WTC11 (cell line): Measurements from ENCODE around the gene MEF2D. TPM values are rescaled to one million over a fixed set of nuclear protein-coding genes. Genes with fewer than 3 reads are reported as not detected.

Experiments used
- ATAC-seq: fragments of 200-7000 bp; cut with Tn5 transposase; 2 replicates; pipeline ENCODE4 v1.10.0; 2021; ENCODE audit warnings: mild to moderate bottlenecking, moderate library complexity
- CTCF ChIA-PET: fragments of 300-600 bp; sonication (Branson Sonifier 250); formaldehyde crosslinking; loops from one replicate; lab custom pipeline; 2021; ENCODE audit warnings: antibody characterized with exemption; lab: Charles Lee
- POLR2A ChIA-PET: fragments of 350-600 bp; sonication (Branson Sonifier 250); formaldehyde crosslinking; loops from one replicate; lab custom pipeline; 2021; ENCODE audit warnings: antibody characterized with exemption; lab: Charles Lee
- DNase-seq: peaks from one replicate; pipeline ENCODE4 v3.0.0; 2021; ENCODE audit warnings: low spot score
- H3K27ac Mint-ChIP-seq: 2 replicates; pipeline ENCODE4 v1.8.0; 2021; ENCODE audit warnings: mixed read lengths
- H3K27me3 Mint-ChIP-seq: 2 replicates; pipeline ENCODE4 v1.8.0; 2021; ENCODE audit warnings: low read depth, mild to moderate bottlenecking, moderate library complexity, mixed read lengths
- H3K36me3 Mint-ChIP-seq: 2 replicates; pipeline ENCODE4 v1.8.0; 2021; ENCODE audit warnings: mixed read lengths
- H3K4me1 Mint-ChIP-seq: 2 replicates; pipeline ENCODE4 v1.8.0; 2022; ENCODE audit warnings: mixed read lengths
- H3K4me3 Mint-ChIP-seq: 2 replicates; pipeline ENCODE4 v1.8.0; 2021; ENCODE audit warnings: mild to moderate bottlenecking, moderate library complexity, mixed read lengths
- H3K9me3 Mint-ChIP-seq: 2 replicates; pipeline ENCODE4 v1.8.0; 2021; ENCODE audit warnings: mixed read lengths
- E2F1 ChIP-seq: sonication (generic); formaldehyde crosslinking; IDR thresholded peaks from 2 replicates; pipeline ENCODE4 v1.8.0; 2022; ENCODE audit warnings: mild to moderate bottlenecking, missing genetic modification reagents
- FOXK1 ChIP-seq: sonication (generic); formaldehyde crosslinking; IDR thresholded peaks from 2 replicates; pipeline ENCODE4 v1.8.0; 2022; ENCODE audit warnings: mild to moderate bottlenecking, moderate library complexity, missing genetic modification reagents
- FOXP1 ChIP-seq: sonication (generic); formaldehyde crosslinking; IDR thresholded peaks from 2 replicates; pipeline ENCODE4 v1.8.0; 2022; ENCODE audit warnings: missing genetic modification reagents, mild to moderate bottlenecking, moderate library complexity, borderline replicate concordance
- IRF2 ChIP-seq: sonication (generic); formaldehyde crosslinking; IDR thresholded peaks from 2 replicates; pipeline ENCODE4 v1.8.0; 2022; ENCODE audit warnings: low read depth, missing genetic modification reagents, borderline replicate concordance
- JAZF1 ChIP-seq: fragments of 250-450 bp; sonication (Bioruptor Pico); IDR thresholded peaks from 2 replicates; pipeline ENCODE4 v1.9.0; 2021; ENCODE audit warnings: moderate library complexity, mild to moderate bottlenecking, inconsistent platforms
- JUN ChIP-seq: sonication (generic); formaldehyde crosslinking; IDR thresholded peaks from 2 replicates; pipeline ENCODE4 v1.8.0; 2023; ENCODE audit warnings: mild to moderate bottlenecking, missing genetic modification reagents
- MXD4 ChIP-seq: fragments of 250-450 bp; sonication (Bioruptor Pico); IDR thresholded peaks from 2 replicates; pipeline ENCODE4 v1.8.0; 2021; ENCODE audit warnings: mild to moderate bottlenecking, moderate library complexity, borderline replicate concordance
- RORB ChIP-seq: fragments of 250-450 bp; sonication (Bioruptor Pico); IDR thresholded peaks from 2 replicates; pipeline ENCODE4 v1.9.0; 2021; ENCODE audit warnings: mild to moderate bottlenecking
- TCF7 ChIP-seq: sonication (generic); formaldehyde crosslinking; IDR thresholded peaks from 2 replicates; pipeline ENCODE4 v1.8.0; 2022; ENCODE audit warnings: mild to moderate bottlenecking, low read depth, missing genetic modification reagents, moderate library complexity
- TEAD4 ChIP-seq: sonication (generic); formaldehyde crosslinking; IDR thresholded peaks from 2 replicates; pipeline ENCODE4 v1.8.0; 2022; ENCODE audit warnings: mild to moderate bottlenecking, missing genetic modification reagents
- USF1 ChIP-seq: sonication (generic); formaldehyde crosslinking; IDR thresholded peaks from 2 replicates; pipeline ENCODE4 v1.8.0; 2022; ENCODE audit warnings: mild to moderate bottlenecking, missing genetic modification reagents
- ZNF219 ChIP-seq: sonication (generic); formaldehyde crosslinking; IDR thresholded peaks from 2 replicates; pipeline ENCODE4 v1.8.0; 2023; ENCODE audit warnings: missing genetic modification reagents, mild to moderate bottlenecking, borderline replicate concordance
- total RNA-seq: library from RNA; stranded (reverse); gene quantifications from 3 replicates; pipeline ENCODE4 v1.2.3, GENCODE V29; 2021
- TF ChIP-seq, protein P1 (sequence below): sonication (generic); formaldehyde crosslinking; IDR thresholded peaks from 2 replicates; pipeline ENCODE4 v1.8.0; 2022; ENCODE audit warnings: mild to moderate bottlenecking, missing genetic modification reagents
- TF ChIP-seq, protein P2 (sequence below): sonication (generic); formaldehyde crosslinking; conservative IDR thresholded peaks from 2 replicates; pipeline ENCODE4 v1.8.1; 2023; ENCODE audit warnings: mild to moderate bottlenecking, low read depth, missing genetic modification reagents, moderate library complexity
- TF ChIP-seq, protein P3 (sequence below): fragments of 250-450 bp; sonication (Bioruptor Pico); IDR thresholded peaks from 2 replicates; pipeline ENCODE4 v1.9.0; 2021; ENCODE audit warnings: mild to moderate bottlenecking

MEF2D gene
- total RNA-seq, 1 experiment from 2014 or later, result 24.1 TPM

DNA sequence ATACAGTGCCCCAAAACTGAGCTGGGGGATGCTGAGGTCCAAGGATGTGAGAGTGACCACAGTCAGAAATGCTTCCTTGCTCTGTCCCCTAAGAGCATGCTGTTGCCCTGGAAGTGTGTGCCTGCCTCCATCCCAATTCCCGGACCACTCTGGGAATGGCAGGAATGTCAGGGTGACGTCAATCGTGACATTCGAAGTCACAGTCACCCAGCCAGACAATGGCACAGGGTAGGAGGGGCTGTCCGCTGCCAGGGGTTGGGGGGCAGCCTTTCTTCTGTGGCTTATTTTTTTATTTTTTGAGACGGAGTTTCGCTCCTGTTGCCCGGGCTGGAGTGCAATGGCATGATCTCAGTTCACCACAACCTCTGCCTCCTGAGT, 22.3 kb downstream of the MEF2D start (continued):
- TF ChIP-seq USF1 (CRISPR knock-in tag), result no peak
- no peak for TF ChIP-seq MXD4 (CRISPR knock-in tag)
- no peak for TF ChIP-seq FOXK1 (CRISPR knock-in tag)
- TF ChIP-seq, protein P1, sequence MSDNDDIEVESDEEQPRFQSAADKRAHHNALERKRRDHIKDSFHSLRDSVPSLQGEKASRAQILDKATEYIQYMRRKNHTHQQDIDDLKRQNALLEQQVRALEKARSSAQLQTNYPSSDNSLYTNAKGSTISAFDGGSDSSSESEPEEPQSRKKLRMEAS (CRISPR knock-in tag), result no peak
- no peak for TF ChIP-seq RORB
- no peak for TF ChIP-seq ZNF219 (CRISPR knock-in tag)
- TF ChIP-seq, protein P2, sequence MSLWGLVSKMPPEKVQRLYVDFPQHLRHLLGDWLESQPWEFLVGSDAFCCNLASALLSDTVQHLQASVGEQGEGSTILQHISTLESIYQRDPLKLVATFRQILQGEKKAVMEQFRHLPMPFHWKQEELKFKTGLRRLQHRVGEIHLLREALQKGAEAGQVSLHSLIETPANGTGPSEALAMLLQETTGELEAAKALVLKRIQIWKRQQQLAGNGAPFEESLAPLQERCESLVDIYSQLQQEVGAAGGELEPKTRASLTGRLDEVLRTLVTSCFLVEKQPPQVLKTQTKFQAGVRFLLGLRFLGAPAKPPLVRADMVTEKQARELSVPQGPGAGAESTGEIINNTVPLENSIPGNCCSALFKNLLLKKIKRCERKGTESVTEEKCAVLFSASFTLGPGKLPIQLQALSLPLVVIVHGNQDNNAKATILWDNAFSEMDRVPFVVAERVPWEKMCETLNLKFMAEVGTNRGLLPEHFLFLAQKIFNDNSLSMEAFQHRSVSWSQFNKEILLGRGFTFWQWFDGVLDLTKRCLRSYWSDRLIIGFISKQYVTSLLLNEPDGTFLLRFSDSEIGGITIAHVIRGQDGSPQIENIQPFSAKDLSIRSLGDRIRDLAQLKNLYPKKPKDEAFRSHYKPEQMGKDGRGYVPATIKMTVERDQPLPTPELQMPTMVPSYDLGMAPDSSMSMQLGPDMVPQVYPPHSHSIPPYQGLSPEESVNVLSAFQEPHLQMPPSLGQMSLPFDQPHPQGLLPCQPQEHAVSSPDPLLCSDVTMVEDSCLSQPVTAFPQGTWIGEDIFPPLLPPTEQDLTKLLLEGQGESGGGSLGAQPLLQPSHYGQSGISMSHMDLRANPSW, result no peak
- no peak for TF ChIP-seq JUN
- TF ChIP-seq FOXP1 (CRISPR knock-in tag), result no peak

GRCh38 chr1:156477526-156478249, 22.9 kb downstream of the MEF2D start:
- ChIA-PET CTCF (interaction anchor here (1.0 to 2.9 kb wide), 2 partner anchors 12 to 32 kb away, joined by 3 to 12 read pairs; no protein-coding TSS in a partner anchor), POLR2A (no interaction called here)
- no peak overlapping the region for H3K4me3 Mint-ChIP-seq
- H3K27me3 Mint-ChIP-seq, result no peaks in the 10 kb centered on the region
- no peaks in the 10 kb centered on the region for H3K9me3 Mint-ChIP-seq
- no peak overlapping the region for H3K27ac Mint-ChIP-seq
- peaks cover 43% of the 10 kb centered on the region for H3K36me3 Mint-ChIP-seq
- H3K4me1 Mint-ChIP-seq, result peaks cover 27% of the 10 kb centered on the region
- TF ChIP-seq TCF7 (CRISPR knock-in tag), result no peak
- TF ChIP-seq JUN, result no peak
- no peak for TF ChIP-seq FOXK1 (CRISPR knock-in tag)
- TF ChIP-seq, protein P3, sequence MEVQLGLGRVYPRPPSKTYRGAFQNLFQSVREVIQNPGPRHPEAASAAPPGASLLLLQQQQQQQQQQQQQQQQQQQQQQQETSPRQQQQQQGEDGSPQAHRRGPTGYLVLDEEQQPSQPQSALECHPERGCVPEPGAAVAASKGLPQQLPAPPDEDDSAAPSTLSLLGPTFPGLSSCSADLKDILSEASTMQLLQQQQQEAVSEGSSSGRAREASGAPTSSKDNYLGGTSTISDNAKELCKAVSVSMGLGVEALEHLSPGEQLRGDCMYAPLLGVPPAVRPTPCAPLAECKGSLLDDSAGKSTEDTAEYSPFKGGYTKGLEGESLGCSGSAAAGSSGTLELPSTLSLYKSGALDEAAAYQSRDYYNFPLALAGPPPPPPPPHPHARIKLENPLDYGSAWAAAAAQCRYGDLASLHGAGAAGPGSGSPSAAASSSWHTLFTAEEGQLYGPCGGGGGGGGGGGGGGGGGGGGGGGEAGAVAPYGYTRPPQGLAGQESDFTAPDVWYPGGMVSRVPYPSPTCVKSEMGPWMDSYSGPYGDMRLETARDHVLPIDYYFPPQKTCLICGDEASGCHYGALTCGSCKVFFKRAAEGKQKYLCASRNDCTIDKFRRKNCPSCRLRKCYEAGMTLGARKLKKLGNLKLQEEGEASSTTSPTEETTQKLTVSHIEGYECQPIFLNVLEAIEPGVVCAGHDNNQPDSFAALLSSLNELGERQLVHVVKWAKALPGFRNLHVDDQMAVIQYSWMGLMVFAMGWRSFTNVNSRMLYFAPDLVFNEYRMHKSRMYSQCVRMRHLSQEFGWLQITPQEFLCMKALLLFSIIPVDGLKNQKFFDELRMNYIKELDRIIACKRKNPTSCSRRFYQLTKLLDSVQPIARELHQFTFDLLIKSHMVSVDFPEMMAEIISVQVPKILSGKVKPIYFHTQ (CRISPR knock-in tag), result no peak
- no peak for TF ChIP-seq MXD4 (CRISPR knock-in tag)
- TF ChIP-seq IRF2 (CRISPR knock-in tag), result no peak
- no peak for TF ChIP-seq E2F1 (CRISPR knock-in tag)
- TF ChIP-seq JAZF1 (CRISPR knock-in tag), result no peak
- no peak for TF ChIP-seq TEAD4
- ATAC-seq (no peak), DNase-seq (no peak)
